Activated CD4-positive, alpha-beta T cell treated with anti-CD3 and anti-CD28 coated beads, Interleukin-2, amount 10 ng/mL, durations not matched to agents 24 days and 14 days (primary cell): ENCODE measurements around the gene GPD2. TPM values are rescaled to one million over a fixed set of nuclear protein-coding genes. Genes with fewer than 3 reads are reported as not detected.

Source experiments
- DNase-seq: peaks from one replicate; pipeline ENCODE4 v3.0.0; 2022
- H3K27ac Mint-ChIP-seq: one replicate; pipeline ENCODE4 v1.8.0; 2022; ENCODE audit warnings: mild to moderate bottlenecking, mixed read lengths
- H3K27me3 Mint-ChIP-seq: one replicate; pipeline ENCODE4 v1.8.0; 2022; ENCODE audit warnings: mixed read lengths
- H3K36me3 Mint-ChIP-seq: one replicate; pipeline ENCODE4 v1.8.0; 2022; ENCODE audit warnings: low read depth, mild to moderate bottlenecking, mixed read lengths
- H3K4me1 Mint-ChIP-seq: one replicate; pipeline ENCODE4 v1.8.0; 2021; ENCODE audit warnings: mixed read lengths
- H3K4me3 Mint-ChIP-seq: one replicate; pipeline ENCODE4 v1.8.0; 2022; ENCODE audit warnings: mild to moderate bottlenecking, moderate library complexity, mixed read lengths
- H3K9me3 Mint-ChIP-seq: one replicate; pipeline ENCODE4 v1.8.0; 2021; ENCODE audit warnings: mixed read lengths
- intact Hi-C: fragments of 100-400 bp; cut with micrococcal nuclease; formaldehyde crosslinking; loops from one replicate; pipeline ENCODE4 v1.15.1; 2023
- total RNA-seq: library from RNA; stranded (reverse); gene quantifications from 2 replicates; pipeline ENCODE4 v1.2.3, GENCODE V29; 2022

The GPD2 gene
- total RNA-seq, 1 donor from 2014 or later = 19.7 TPM

GRCh38 chr2:156447761-156448160, 11.6 kb downstream of the GPD2 start:
- H3K4me1 Mint-ChIP-seq = peaks cover 11% of the 10 kb centered on the region
- H3K27me3 Mint-ChIP-seq = no peaks in the 10 kb centered on the region
- H3K36me3 Mint-ChIP-seq = peaks cover 30% of the 10 kb centered on the region
- no peak overlapping the region for H3K4me3 Mint-ChIP-seq
- peaks cover 17% of the 10 kb centered on the region for H3K9me3 Mint-ChIP-seq
- intact Hi-C loops = no loop called here
- no peak for DNase-seq
- H3K27ac Mint-ChIP-seq = no peak overlapping the region

- intact Hi-C loops = no loop called here
- Mint-ChIP-seq H3K4me3 (no peak overlapping the region), H3K27me3 (no peaks in the 10 kb centered on the region)
Observed at GRCh38 chr2:156448766-156449165, 12.6 kb downstream of the GPD2 start.

GRCh38 chr2:156452971-156453370, 16.8 kb downstream of the GPD2 start:
- DNase-seq = no peak
- Mint-ChIP-seq H3K27ac (no peak overlapping the region), H3K36me3 (peaks cover 27% of the 10 kb centered on the region), H3K4me1 (peaks cover 19% of the 10 kb centered on the region), H3K9me3 (peaks cover 19% of the 10 kb centered on the region), H3K27me3 (no peaks in the 10 kb centered on the region), H3K4me3 (no peak overlapping the region)
- intact Hi-C loops = no loop called here

More at GRCh38 chr2:156448766-156449165, 12.6 kb downstream of the GPD2 start:
- Mint-ChIP-seq H3K27ac (no peak overlapping the region), H3K36me3 (peaks cover 33% of the 10 kb centered on the region), H3K4me1 (peaks cover 9% of the 10 kb centered on the region), H3K9me3 (peaks cover 22% of the 10 kb centered on the region)
- no peak for DNase-seq

DNA sequence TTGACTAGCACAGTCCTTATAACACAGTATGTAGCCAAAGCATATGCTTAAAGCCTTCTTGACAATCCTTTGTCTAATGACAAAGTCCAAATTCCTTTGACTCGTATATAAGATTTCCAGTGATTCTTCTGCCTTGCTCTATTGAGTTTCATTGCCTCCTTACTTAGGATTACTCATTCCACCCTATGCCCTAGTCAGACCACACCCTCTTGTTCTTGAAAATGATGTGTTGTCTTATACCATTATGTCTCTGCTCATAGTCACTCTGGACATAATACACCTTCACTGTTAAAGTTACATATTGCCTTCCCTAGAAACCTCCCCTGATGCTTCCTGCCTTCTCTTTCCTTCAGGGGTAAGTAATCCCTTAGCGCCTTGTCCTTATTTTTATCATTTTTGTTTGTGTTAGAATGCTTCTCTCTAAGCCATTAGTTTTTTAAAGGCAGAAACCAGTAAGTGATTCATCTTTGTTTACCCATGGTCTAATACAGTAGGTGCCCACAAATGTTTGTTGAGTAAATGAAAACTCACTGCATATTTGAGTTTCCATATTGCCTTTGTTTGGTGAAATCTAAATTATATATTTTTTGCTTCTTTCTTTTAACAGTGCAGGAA, 19.3 kb downstream of the GPD2 start:
- H3K4me1 Mint-ChIP-seq = peaks cover 17% of the 10 kb centered on the region
- intact Hi-C loops = loop anchor here (2.0 kb wide), 1 partner anchor 17 kb away; no protein-coding TSS in a partner anchor
- H3K36me3 Mint-ChIP-seq = peaks cover 12% of the 10 kb centered on the region
- H3K27me3 Mint-ChIP-seq = no peaks in the 10 kb centered on the region
- DNase-seq = no peak
- H3K4me3 Mint-ChIP-seq = no peak overlapping the region
- peaks cover 11% of the 10 kb centered on the region for H3K9me3 Mint-ChIP-seq
- no peak overlapping the region for H3K27ac Mint-ChIP-seq

- DNase-seq = no peak
- H3K36me3 Mint-ChIP-seq = peaks cover 12% of the 10 kb centered on the region
- no peak overlapping the region for H3K27ac Mint-ChIP-seq
- peaks cover 17% of the 10 kb centered on the region for H3K4me1 Mint-ChIP-seq
- H3K27me3 Mint-ChIP-seq = no peaks in the 10 kb centered on the region
- H3K9me3 Mint-ChIP-seq = peaks cover 11% of the 10 kb centered on the region
- intact Hi-C loops = no loop called here
- H3K4me3 Mint-ChIP-seq = no peak overlapping the region
Observed at GRCh38 chr2:156456616-156457015, 20.4 kb downstream of the GPD2 start.

- peaks cover 7% of the 10 kb centered on the region for H3K9me3 Mint-ChIP-seq
- intact Hi-C loops = loop anchor here (2.0 kb wide), 1 partner anchor 21 kb away; the partner anchor contains the start of gene GPD2
- no peak overlapping the region for H3K27ac Mint-ChIP-seq
- peaks cover 15% of the 10 kb centered on the region for H3K4me1 Mint-ChIP-seq
- H3K4me3 Mint-ChIP-seq = no peak overlapping the region
- no peak for DNase-seq
- H3K36me3 Mint-ChIP-seq = peaks cover 5% of the 10 kb centered on the region
- H3K27me3 Mint-ChIP-seq = no peaks in the 10 kb centered on the region
Observed at GRCh38 chr2:156457523-156458517, 21.6 kb downstream of the GPD2 start.

GRCh38 chr2:156459720-156460119, 23.5 kb downstream of the GPD2 start:
- Mint-ChIP-seq H3K4me1 (peaks cover 16% of the 10 kb centered on the region), H3K27me3 (no peaks in the 10 kb centered on the region), H3K9me3 (no peaks in the 10 kb centered on the region), H3K4me3 (no peak overlapping the region), H3K36me3 (no peaks in the 10 kb centered on the region), H3K27ac (no peak overlapping the region)
- intact Hi-C loops = loop anchor here (2.0 kb wide), 1 partner anchor 23 kb away; the partner anchor contains the start of gene GPD2
- DNase-seq = no peak

GRCh38 chr2:156464106-156464505, 27.9 kb downstream of the GPD2 start:
- Mint-ChIP-seq H3K27me3 (no peaks in the 10 kb centered on the region), H3K9me3 (no peaks in the 10 kb centered on the region), H3K4me3 (no peak overlapping the region), H3K4me1 (peaks cover 10% of the 10 kb centered on the region), H3K36me3 (no peaks in the 10 kb centered on the region), H3K27ac (no peak overlapping the region)
- no peak for DNase-seq
- intact Hi-C loops = no loop called here

GRCh38 chr2:156465573-156465972, 29.4 kb downstream of the GPD2 start:
- Mint-ChIP-seq H3K27ac (no peak overlapping the region), H3K36me3 (peaks cover 4% of the 10 kb centered on the region), H3K27me3 (no peaks in the 10 kb centered on the region), H3K9me3 (peaks cover 4% of the 10 kb centered on the region), H3K4me3 (no peak overlapping the region), H3K4me1 (peaks cover 14% of the 10 kb centered on the region)
- intact Hi-C loops = no loop called here
- no peak for DNase-seq

GRCh38 chr2:156466739-156467405, 30.7 kb downstream of the GPD2 start:
- H3K27ac Mint-ChIP-seq = no peak overlapping the region
- peaks cover 4% of the 10 kb centered on the region for H3K36me3 Mint-ChIP-seq
- H3K9me3 Mint-ChIP-seq = peaks cover 4% of the 10 kb centered on the region
- intact Hi-C loops = no loop called here
- no peak overlapping the region for H3K4me3 Mint-ChIP-seq
- no peaks in the 10 kb centered on the region for H3K27me3 Mint-ChIP-seq
- no peak for DNase-seq
- H3K4me1 Mint-ChIP-seq = peaks cover 23% of the 10 kb centered on the region

- Mint-ChIP-seq H3K4me3 (no peak overlapping the region), H3K4me1 (peaks cover 40% of the 10 kb centered on the region), H3K9me3 (peaks cover 4% of the 10 kb centered on the region), H3K27ac (no peak overlapping the region), H3K27me3 (no peaks in the 10 kb centered on the region), H3K36me3 (peaks cover 4% of the 10 kb centered on the region)
- no peak for DNase-seq
- intact Hi-C loops = loop anchor here (5.0 kb wide), 1 partner anchor 66 kb away; no protein-coding TSS in a partner anchor
Observed at GRCh38 chr2:156470975-156471583, 34.9 kb downstream of the GPD2 start.

DNA sequence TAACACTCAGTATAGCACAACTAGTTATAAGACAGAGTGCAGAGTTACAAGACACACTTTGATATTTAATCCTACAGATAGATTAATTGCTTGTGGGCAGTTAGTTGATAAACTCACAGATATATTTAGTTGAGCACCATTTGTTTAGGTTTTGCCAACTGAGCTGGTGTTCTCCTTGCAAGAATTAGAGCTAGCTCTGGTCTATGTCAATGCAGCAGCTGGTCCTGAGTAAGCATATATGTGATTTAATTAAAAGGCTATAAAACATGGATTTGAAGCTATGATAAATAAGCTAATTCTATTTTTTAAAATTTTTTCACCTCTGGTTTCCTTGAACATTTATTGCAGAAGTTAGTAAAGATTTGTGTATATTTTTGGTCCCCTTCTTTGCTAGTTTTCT, 35.6 kb downstream of the GPD2 start:
- no peak overlapping the region for H3K27ac Mint-ChIP-seq
- H3K9me3 Mint-ChIP-seq = peaks cover 4% of the 10 kb centered on the region
- H3K36me3 Mint-ChIP-seq = peaks cover 6% of the 10 kb centered on the region
- H3K4me3 Mint-ChIP-seq = no peak overlapping the region
- no peak for DNase-seq
- H3K27me3 Mint-ChIP-seq = no peaks in the 10 kb centered on the region
- intact Hi-C loops = loop anchor here (2.0 to 5.0 kb wide), 4 partner anchors 17 to 66 kb away; partner anchors contain the start of gene GPD2
- H3K4me1 Mint-ChIP-seq = peaks cover 45% of the 10 kb centered on the region

GRCh38 chr2:156472686-156473085, 36.5 kb downstream of the GPD2 start:
- H3K4me3 Mint-ChIP-seq = no peak overlapping the region
- peaks cover 45% of the 10 kb centered on the region for H3K4me1 Mint-ChIP-seq
- no peaks in the 10 kb centered on the region for H3K27me3 Mint-ChIP-seq
- no peak overlapping the region for H3K27ac Mint-ChIP-seq
- H3K36me3 Mint-ChIP-seq = peaks cover 12% of the 10 kb centered on the region
- peak; percentile 67 for DNase-seq
- intact Hi-C loops = loop anchor here (2.0 to 5.0 kb wide), 4 partner anchors 16 to 65 kb away; partner anchors contain the start of gene GPD2
- peaks cover 4% of the 10 kb centered on the region for H3K9me3 Mint-ChIP-seq
